ENCODE results near the gene CARD19.
"Not testable (repeated sequence)": the region's sequence is repeated elsewhere in the genome, so short reads cannot be mapped to it uniquely, and the experiment has no call there.

Gene CARD19

DNA sequence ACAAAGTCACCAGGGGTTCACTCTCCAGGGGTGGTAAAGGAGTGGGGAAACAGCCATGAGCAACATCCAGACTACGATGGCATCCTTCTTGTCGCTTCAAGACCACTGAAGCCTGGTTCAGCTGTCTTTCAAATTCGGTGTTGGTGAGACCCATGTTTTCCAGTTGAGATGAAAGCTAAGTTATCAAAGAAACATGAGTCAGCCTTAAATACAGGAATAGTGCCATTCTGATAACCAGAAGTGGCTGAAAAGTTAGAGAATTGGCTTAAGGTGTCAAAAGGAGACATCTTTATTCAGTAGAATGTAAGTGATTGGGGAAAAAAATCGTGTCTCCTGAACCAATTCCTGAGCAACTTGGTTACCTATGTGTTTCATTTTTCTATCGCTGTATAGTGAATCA, 7.0 kb upstream of the CARD19 start:
- no peak for DNase-seq

DNA sequence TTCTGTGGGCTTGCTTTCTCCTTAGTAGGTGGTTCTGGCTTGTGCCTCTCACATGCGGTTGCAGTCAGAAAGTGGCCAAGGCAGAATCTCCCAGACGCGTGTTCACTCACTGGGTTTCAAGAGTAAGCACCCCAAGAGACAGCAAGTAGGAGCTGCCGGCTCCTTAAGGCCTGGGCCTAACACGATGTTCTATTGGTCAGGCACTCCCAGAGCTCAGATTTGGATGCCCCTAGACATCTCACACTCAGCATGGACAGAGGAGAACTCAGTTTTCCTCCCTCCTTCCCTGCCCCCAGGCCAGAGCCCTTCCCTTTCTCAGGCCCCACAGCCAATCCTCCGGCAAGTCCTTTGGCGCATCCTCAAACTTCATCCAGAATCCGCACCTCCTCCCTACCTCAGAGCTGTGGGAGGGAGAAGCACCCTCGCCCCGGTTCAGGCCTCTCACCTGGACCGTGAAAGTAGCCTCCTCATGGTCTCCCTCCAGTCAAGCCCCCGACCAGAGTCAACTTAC, 6.5 kb upstream of the CARD19 start:
- no peak for DNase-seq

- DNase-seq, result no peak
Observed at GRCh38 chr9:93090091-93090655, 5.8 kb upstream of the CARD19 start.

- no peak for DNase-seq
Observed at GRCh38 chr9:93091056-93091452, 5.0 kb upstream of the CARD19 start.

DNA sequence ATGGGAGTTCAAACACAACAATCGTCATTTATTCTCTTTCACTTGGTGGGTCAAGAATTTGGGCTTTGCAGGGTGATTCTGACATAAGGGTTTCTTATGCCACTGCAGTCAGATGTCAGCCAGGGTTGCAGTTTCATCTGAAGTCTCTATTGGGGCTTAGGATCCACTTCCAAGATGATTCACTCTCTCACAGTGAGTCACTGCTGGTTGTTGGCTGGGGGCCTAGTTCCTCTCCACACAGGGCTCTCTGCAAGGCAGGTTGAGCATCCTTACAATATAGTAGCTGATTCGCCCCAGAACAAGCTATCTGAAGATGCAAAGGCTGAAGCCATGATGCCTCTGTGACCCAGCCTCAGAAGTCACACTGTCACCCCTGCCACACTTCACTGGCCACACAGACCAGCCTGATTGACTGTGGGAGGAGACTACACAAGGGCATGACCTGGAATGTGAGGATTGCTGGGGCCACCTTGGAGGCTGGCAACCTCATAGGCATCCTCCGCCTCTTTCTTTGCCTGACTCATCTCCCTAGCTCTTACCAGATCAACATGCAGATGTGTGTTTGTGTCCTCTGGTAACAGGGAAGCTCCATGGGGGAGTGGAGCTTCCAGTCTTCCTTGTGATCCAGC, 4.5 kb upstream of the CARD19 start:
- peak; percentile 73 to 82 for DNase-seq

- DNase-seq, result no peak
Observed at GRCh38 chr9:93092251-93092991, 3.6 kb upstream of the CARD19 start.

DNA sequence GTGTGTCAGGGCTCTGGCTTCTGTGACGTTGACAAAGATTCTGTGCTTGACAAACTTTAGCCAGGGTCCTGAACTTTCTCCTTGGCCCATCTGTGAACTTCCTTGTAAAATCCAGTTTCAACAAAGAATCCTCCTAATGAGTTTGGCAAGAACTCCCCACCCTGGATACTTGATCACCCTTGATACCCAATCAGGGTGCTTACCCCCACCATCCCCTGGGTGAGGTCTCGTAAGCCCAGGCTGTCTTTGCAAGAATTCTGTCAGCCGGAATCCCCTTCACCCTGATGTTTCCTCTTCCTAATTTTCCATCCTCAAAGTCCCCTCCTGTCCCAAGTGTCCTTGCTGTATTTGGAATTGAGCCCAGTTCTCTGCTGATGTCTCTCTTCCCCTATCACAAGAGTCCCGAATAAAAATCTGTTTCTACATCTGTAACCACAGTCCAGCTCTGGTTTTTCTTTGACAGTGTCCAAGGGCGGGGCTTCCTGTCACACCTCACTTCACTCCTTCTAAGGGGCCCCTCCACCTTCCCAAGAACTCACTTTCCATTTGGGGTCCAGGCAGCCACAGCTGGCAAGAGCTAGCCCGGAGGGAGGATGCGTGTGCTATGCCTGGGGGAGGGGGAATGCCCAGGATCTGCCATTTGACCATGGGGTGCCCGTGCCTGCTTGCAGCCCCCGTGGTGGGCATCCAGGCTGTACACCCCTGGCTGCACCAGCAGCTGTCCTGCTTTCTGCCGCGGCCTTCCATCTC, 2.7 kb upstream of the CARD19 start:
- DNase-seq, result peak in 1 of 2 experiments; percentile 42

DNA sequence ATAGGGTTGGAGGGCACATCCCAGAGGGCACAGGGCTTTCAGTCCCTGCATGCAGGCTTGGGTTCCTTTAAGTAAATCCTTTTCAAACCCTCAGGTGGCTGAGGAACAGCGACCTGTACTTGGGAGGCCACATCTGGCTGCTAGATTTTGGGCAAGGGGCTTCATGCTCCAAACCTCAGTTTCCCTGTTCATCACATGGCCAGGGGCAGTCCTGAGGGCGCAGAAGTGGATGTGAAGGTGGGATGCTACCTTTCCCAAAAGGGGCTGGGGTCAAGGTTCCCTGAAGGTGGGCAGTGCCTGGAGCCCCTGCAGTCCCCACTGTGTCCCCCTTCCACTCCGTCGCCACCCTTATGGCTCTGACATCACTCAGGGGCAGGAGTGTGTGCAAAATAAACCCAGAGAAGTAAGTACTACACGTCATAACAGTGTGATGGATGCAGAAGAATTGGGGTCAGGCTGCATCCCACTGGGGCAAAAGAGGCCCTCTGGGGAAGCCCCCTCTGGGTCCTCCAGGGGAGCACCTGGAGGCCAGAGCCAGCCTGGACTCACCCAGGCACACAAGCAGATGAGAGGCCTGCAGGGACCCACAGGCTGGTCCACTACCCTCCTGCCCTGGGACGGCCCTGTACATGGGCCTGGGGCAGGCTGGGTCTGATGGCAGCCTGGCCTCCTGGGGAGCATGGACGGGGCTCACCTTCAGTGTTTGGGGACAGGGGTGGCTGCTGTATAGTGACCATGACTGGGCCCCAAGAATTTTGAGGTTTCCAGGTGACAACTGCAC, 1.9 kb upstream of the CARD19 start:
- no peak for DNase-seq

DNA sequence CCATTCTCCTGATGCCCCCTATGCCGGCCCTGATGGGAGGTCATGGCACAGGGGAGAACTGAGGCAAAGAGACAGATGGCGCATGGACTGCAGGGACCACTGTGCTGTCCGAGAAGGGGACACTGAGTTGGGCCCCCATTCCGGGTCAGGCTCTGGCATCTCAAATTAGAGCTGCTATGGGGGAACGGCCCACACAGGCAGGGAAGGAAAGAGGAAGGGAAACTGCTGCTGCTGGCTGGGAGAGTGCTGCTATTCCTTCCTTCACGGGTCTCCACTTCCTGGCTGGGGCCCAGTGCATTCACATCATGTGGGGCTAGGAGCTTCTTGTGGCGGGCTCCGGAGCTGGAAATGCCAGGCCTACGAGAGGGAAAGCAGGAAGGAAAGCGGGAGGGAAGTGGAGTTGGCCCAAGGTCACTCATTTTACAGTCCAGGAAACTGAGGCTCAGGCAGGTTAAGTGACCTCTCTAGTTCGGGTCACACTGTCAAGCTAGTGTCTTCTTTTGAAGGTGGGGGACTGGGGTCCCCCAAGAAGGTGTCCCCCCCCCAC, 1.3 kb upstream of the CARD19 start:
- peak in 1 of 2 experiments; percentile 33 for DNase-seq

DNA sequence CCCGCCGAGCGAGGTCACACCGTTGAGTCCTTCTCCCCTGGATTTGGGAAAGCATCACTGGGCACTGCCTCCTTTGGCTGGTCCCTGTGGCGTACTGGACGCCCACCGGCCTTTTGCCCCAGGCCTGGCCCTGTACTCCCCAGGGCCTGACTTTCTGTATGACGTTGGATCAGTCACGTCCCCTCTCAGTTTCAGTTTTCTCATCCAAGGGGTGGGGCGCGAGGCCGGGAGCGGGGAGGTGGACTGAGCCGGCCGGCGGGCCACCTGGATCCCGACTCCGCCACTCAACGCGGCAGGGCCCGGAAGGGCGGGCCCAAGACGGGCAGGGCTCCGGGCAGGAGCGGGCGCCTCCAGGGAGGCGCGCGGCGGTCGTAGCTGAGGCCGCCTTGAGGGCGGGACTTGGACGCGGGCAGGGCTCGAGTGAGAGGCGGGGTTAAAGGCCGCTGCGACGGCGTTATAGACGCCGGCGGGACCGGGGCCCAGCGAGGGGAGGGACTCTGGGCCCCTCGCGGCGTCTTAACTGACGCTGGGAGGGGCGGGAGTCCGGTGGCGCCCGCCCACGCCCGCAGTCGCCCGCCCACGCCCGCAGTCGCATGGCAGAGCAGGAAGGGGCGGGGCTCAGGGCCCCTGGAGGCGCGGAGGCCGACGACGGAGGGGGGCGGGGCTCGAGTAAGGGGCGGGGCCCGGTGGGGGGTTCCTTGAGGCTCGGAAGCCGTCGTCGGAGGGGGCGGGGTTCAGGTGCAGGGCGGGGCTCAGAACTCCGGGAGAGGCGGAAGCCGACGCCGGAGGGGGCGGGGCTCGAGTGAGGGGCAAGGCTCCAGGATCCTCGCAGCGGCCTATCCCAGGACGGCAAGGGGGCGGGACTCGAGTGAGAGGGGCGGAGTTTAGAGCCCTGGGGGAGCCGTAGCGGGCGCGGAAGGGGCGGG, 549 bp upstream of the CARD19 start:
- peak; percentile 100 for DNase-seq

DNA sequence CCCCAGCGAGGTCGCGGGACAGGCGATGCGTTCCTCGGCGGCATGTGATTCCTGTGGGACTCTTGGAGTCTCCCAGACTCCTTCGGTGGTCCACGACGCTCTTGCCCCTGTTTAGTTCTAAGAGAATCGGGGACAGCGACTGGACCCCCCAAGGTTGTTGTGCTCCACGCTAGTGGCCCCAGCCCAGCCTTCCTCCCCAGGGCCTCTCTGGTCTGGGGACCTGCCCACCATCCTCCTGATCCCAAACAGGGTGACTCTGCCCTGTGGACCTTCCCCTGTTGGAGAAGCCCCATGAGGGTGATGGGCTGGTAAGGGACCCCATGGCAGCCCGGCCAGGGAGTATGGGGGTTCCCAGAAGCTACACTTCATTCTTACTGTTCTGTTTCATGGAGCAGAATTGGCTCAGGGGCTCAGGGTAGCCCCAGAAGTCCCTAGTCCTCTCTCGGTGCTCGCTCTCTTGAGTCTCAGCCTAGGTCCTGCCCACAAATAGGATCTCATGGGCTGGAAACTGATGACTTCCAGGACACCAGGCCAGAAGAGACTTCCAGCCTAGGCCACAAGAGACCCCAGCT, 880 bp downstream of the CARD19 start:
- DNase-seq, result no peak

- DNase-seq, result no peak
Observed at GRCh38 chr9:93097511-93098201, 1.6 kb downstream of the CARD19 start.

DNA sequence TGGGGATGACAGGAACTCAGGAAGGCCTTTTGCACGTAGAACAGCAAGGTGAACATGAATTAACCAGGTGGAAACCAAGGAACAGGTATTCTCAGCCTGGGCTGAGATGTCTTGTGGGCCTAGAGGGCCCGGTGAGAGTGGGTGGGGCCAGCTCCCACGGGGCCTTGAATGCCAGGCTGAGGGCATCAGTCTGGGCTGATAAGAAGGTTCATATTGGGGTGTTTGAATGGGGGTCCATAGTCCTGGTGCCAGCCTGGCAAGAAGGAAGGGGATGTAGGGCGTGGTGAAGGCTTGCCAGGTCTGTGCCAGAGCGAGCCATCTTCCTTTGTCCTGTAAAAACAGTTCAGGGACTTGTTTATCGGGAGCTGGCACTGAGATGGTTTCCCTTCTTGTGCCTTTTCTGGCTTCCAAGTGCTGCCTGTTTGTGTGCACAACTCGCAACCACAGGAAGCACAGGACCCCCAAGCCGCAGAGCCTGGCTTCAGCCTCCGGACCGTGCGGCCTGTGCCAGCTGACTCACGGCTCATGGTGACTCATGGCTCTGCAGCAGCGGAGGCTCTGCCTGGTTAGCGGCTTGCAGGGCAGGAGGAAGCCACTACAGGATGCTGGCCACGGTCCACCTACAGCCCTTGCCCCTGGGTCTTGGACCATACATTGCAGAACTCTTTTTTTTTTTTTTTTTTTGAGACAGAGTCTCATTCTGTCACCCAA, 2.4 kb downstream of the CARD19 start:
- DNase-seq, result peak; percentile 69 to 76

GRCh38 chr9:93099551-93100275, 3.7 kb downstream of the CARD19 start:
- DNase-seq, result no peak

DNA sequence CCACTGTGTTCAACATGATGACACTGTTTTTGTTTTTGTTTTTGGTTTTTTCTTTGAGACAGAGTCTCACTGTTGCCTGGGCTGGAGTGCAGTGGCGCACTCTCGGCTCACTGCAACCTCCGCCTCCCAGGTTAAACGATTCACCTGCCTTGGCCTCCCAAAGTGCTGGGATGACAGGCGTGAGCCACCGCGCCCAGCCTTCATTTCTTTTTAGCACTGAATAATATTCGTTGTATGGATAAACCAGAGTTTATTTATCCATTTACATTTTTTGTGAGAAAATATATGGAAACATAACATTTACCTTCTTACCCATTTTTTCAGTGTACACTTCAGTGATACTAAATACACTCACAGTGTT, 4.2 kb downstream of the CARD19 start:
- no peak for DNase-seq

DNA sequence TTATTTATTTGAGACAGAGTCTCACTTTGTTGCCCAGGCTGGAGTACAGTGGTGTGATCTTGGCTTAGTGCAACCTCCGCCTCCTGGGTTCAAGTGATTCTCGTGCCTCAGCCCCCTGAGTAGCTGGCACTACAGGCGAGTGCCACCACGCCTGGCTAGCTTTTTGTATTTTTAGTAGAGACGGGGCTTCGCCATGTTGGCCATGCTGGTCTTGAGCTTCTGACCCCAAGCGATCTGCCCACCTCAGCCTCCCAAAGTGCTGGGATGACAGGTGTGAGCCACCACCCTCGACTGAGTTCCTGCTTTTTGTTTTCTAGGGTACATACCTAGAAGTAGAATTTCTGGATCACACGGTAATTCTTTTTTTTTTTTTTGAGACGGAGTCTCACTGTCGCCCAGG, 5.1 kb downstream of the CARD19 start:
- not testable (repeated sequence) for DNase-seq

- no peak for DNase-seq
Observed at GRCh38 chr9:93105620-93106019, 9.6 kb downstream of the CARD19 start.

- DNase-seq, result no peak
Observed at GRCh38 chr9:93107151-93107824, 11.3 kb downstream of the CARD19 start.
